T-helper 1 cell (primary cell): ENCODE measurements around the gene IL4.
"Not testable (repeated sequence)": the region's sequence is repeated elsewhere in the genome, so short reads cannot be mapped to it uniquely, and the experiment has no call there.

Experiments
- DNase-seq, 5 donors: peaks; one replicate each; pipeline ENCODE4 v3.0.0-alpha.2; 2012 to 2020
- total RNA-seq, 4 donors: gene quantifications; one replicate each; lab custom pipeline; 2026; lab: John Stamatoyannopoulos, UW

Gene IL4
- 0 to 0.54 (median 0.11) reads per million in 4 donors for total RNA-seq

- peak in 1 of 5 donors; percentile 33 for DNase-seq
These were observed at the start of gene IL4 for GRCh38 chr5:132673939-132674630. TSS of gene IL4 (plus strand) at chr5:132673989. CDS start at chr5:132674051, 62 bp downstream.

- DNase-seq, result no peak
These were observed 46.3 kb upstream of the IL4 start for GRCh38 chr5:132627470-132627869.

GRCh38 chr5:132628814-132629213, 45.0 kb upstream of the IL4 start:
- DNase-seq, result no peak

GRCh38 chr5:132629230-132629944, 44.4 kb upstream of the IL4 start:
- peak in 1 of 5 donors; percentile 51 for DNase-seq

GRCh38 chr5:132633587-132633986, 40.2 kb upstream of the IL4 start:
- DNase-seq, result not testable (repeated sequence)

GRCh38 chr5:132635873-132636272, 37.9 kb upstream of the IL4 start:
- DNase-seq, result peak in 1 of 5 donors; percentile 88

GRCh38 chr5:132637241-132637640, 36.5 kb upstream of the IL4 start:
- no peak for DNase-seq

- peak in 1 of 5 donors; percentile 64 for DNase-seq
These were observed 34.1 kb upstream of the IL4 start for GRCh38 chr5:132639706-132640130.

- peak in 1 of 5 donors; percentile 39 for DNase-seq
These were observed 33.2 kb upstream of the IL4 start for GRCh38 chr5:132640613-132641012.

GRCh38 chr5:132641241-132641723, 32.5 kb upstream of the IL4 start:
- DNase-seq, result peak in 1 of 5 donors; percentile 75

GRCh38 chr5:132641841-132642240, 31.9 kb upstream of the IL4 start:
- DNase-seq, result peak in 1 of 5 donors; percentile 32

GRCh38 chr5:132644177-132644576, 29.6 kb upstream of the IL4 start:
- DNase-seq, result no peak

- no peak for DNase-seq
These were observed 27.1 kb upstream of the IL4 start for GRCh38 chr5:132646583-132647266.

GRCh38 chr5:132647473-132647872, 26.3 kb upstream of the IL4 start:
- DNase-seq, result no peak

- no peak for DNase-seq
These were observed 25.4 kb upstream of the IL4 start for GRCh38 chr5:132648355-132648754.

GRCh38 chr5:132651838-132652469, 21.8 kb upstream of the IL4 start:
- DNase-seq, result no peak

GRCh38 chr5:132653716-132654115, 20.1 kb upstream of the IL4 start:
- DNase-seq, result no peak

GRCh38 chr5:132655821-132656773, 17.7 kb upstream of the IL4 start:
- peak in 2 of 5 donors; percentile 14 to 37 for DNase-seq

GRCh38 chr5:132656774-132657355, 16.9 kb upstream of the IL4 start:
- no peak for DNase-seq

GRCh38 chr5:132657676-132658380, 16.0 kb upstream of the IL4 start, which contains the start of gene IL13:
TSS of gene IL13 (plus strand) at chr5:132658173. CDS start at chr5:132658187, 14 bp downstream.
- DNase-seq, result peak in 1 of 5 donors; percentile 46
